Measurements from ENCODE around the gene COBLL1. TPM values are rescaled to one million over a fixed set of nuclear protein-coding genes. Genes with fewer than 3 reads are reported as not detected.

The COBLL1 gene
- total and polyA plus RNA-seq, 4 donors, result 16.3 to 114 (median 36.4) TPM

DNA sequence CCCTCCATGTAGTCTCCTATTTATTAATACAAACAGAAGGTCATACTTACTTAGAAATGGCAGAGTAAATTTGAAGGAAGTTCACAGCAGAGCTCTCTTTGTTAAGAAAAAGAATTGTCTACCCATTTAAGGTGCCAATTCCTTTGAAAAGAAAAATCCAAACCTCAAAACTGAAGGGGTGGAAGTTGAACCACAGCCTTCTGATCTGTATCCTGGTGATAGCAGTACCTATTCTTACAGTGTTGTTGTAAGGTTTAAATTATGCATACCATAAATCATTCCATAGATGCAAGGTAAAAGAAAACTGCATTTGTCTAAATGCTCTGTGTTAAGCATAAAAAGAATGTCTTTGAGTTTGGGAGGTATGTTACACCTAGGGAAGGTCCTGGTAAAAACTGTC lies 47.6 kb downstream of the COBLL1 start:
- H3K27me3 ChIP-seq (ENCODE audit: control insufficient read depth in 4 of 4, insufficient read depth in 4 of 4, low read length in 3 of 4), result no peaks in the 10 kb centered on the region
- peaks cover 2 to 24% (median 4%) of the 10 kb centered on the region in 4 donors for H3K4me1 ChIP-seq (ENCODE audit: control insufficient read depth in 4 of 4, insufficient read depth in 4 of 4, low read length in 3 of 4)
- no peak for DNase-seq (ENCODE audit: low spot score)
- no peak overlapping the region for H3K4me3 ChIP-seq (ENCODE audit: low read depth in 1 of 3, low read length in 3 of 3)
- no peak overlapping the region for H3K9ac ChIP-seq (ENCODE audit: low read depth in 1 of 2, low read length in 2 of 2)
- no peak overlapping the region for H3K27ac ChIP-seq (ENCODE audit: low read depth in 1 of 2, low read length in 2 of 2)
- H3K36me3 ChIP-seq (ENCODE audit: control insufficient read depth in 4 of 4, insufficient read depth in 3 of 4, low read depth in 1 of 4, low read length in 3 of 4), result no peaks in the 10 kb centered on the region
- TF ChIP-seq EGR1 (IDR thresholded peaks at IDR 0.05; ENCODE audit: low read depth in 2 of 2) (no peak), GABPA (IDR thresholded peaks at IDR 0.05 in 1 of 2, conservative IDR thresholded peaks at IDR 0.05 in 1 of 2) (no peak), FOXA2 (IDR thresholded peaks at IDR 0.05) (no peak), NR2F2 (IDR thresholded peaks at IDR 0.05) (no peak)
- H3K9me3 ChIP-seq (ENCODE audit: control insufficient read depth in 4 of 4, low read length in 3 of 4), result no peaks in the 10 kb centered on the region

GRCh38 chr2:164793529-164793928 lies 48.1 kb downstream of the COBLL1 start:
- 90% methylated on average over 1 of the region's 1 CpG for WGBS
- Histone ChIP-seq H3K4me3 (ENCODE audit: low read depth in 1 of 3, low read length in 3 of 3) (no peak overlapping the region), H3K9me3 (ENCODE audit: control insufficient read depth in 4 of 4, low read length in 3 of 4) (no peaks in the 10 kb centered on the region), H3K27me3 (ENCODE audit: control insufficient read depth in 4 of 4, insufficient read depth in 4 of 4, low read length in 3 of 4) (no peaks in the 10 kb centered on the region), H3K9ac (ENCODE audit: low read depth in 1 of 2, low read length in 2 of 2) (no peak overlapping the region), H3K36me3 (ENCODE audit: control insufficient read depth in 4 of 4, insufficient read depth in 3 of 4, low read depth in 1 of 4, low read length in 3 of 4) (no peaks in the 10 kb centered on the region), H3K27ac (ENCODE audit: low read depth in 1 of 2, low read length in 2 of 2) (no peak overlapping the region), H3K4me1 (ENCODE audit: control insufficient read depth in 4 of 4, insufficient read depth in 4 of 4, low read length in 3 of 4) (peaks cover 2 to 24% (median 4%) of the 10 kb centered on the region in 4 donors)
- DNase-seq (ENCODE audit: low spot score), result no peak
- TF ChIP-seq RAD21 (IDR thresholded peaks at IDR 0.05) (no peak), FOXA2 (IDR thresholded peaks at IDR 0.05) (no peak), JUND (IDR thresholded peaks at IDR 0.05) (no peak), ZBTB33 (IDR thresholded peaks at IDR 0.05) (no peak), GABPA (IDR thresholded peaks at IDR 0.05 in 1 of 2, conservative IDR thresholded peaks at IDR 0.05 in 1 of 2) (no peak), YY1 (IDR thresholded peaks at IDR 0.05) (no peak), SP1 (IDR thresholded peaks at IDR 0.05) (no peak), HNF4G (IDR thresholded peaks at IDR 0.05) (no peak), TAF1 (conservative IDR thresholded peaks at IDR 0.05) (no peak), RXRA (IDR thresholded peaks at IDR 0.05) (no peak), HNF4A (conservative IDR thresholded peaks at IDR 0.05) (no peak), EGR1 (IDR thresholded peaks at IDR 0.05; ENCODE audit: low read depth in 2 of 2) (no peak), ATF3 (IDR thresholded peaks at IDR 0.05) (no peak), FOXA1 (IDR thresholded peaks at IDR 0.05) (no peak), NR2F2 (IDR thresholded peaks at IDR 0.05) (no peak), MAX (IDR thresholded peaks at IDR 0.05) (no peak)
- TF ChIP-seq, protein P1, sequence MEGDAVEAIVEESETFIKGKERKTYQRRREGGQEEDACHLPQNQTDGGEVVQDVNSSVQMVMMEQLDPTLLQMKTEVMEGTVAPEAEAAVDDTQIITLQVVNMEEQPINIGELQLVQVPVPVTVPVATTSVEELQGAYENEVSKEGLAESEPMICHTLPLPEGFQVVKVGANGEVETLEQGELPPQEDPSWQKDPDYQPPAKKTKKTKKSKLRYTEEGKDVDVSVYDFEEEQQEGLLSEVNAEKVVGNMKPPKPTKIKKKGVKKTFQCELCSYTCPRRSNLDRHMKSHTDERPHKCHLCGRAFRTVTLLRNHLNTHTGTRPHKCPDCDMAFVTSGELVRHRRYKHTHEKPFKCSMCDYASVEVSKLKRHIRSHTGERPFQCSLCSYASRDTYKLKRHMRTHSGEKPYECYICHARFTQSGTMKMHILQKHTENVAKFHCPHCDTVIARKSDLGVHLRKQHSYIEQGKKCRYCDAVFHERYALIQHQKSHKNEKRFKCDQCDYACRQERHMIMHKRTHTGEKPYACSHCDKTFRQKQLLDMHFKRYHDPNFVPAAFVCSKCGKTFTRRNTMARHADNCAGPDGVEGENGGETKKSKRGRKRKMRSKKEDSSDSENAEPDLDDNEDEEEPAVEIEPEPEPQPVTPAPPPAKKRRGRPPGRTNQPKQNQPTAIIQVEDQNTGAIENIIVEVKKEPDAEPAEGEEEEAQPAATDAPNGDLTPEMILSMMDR (IDR thresholded peaks at IDR 0.05; ENCODE audit: low read depth, low read length, missing input control), result no peak
- TF ChIP-seq, protein P2, sequence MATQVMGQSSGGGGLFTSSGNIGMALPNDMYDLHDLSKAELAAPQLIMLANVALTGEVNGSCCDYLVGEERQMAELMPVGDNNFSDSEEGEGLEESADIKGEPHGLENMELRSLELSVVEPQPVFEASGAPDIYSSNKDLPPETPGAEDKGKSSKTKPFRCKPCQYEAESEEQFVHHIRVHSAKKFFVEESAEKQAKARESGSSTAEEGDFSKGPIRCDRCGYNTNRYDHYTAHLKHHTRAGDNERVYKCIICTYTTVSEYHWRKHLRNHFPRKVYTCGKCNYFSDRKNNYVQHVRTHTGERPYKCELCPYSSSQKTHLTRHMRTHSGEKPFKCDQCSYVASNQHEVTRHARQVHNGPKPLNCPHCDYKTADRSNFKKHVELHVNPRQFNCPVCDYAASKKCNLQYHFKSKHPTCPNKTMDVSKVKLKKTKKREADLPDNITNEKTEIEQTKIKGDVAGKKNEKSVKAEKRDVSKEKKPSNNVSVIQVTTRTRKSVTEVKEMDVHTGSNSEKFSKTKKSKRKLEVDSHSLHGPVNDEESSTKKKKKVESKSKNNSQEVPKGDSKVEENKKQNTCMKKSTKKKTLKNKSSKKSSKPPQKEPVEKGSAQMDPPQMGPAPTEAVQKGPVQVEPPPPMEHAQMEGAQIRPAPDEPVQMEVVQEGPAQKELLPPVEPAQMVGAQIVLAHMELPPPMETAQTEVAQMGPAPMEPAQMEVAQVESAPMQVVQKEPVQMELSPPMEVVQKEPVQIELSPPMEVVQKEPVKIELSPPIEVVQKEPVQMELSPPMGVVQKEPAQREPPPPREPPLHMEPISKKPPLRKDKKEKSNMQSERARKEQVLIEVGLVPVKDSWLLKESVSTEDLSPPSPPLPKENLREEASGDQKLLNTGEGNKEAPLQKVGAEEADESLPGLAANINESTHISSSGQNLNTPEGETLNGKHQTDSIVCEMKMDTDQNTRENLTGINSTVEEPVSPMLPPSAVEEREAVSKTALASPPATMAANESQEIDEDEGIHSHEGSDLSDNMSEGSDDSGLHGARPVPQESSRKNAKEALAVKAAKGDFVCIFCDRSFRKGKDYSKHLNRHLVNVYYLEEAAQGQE (IDR thresholded peaks at IDR 0.05), result no peak
